ENCODE measurements around the gene COL28A1.

COL28A1 gene

DNA sequence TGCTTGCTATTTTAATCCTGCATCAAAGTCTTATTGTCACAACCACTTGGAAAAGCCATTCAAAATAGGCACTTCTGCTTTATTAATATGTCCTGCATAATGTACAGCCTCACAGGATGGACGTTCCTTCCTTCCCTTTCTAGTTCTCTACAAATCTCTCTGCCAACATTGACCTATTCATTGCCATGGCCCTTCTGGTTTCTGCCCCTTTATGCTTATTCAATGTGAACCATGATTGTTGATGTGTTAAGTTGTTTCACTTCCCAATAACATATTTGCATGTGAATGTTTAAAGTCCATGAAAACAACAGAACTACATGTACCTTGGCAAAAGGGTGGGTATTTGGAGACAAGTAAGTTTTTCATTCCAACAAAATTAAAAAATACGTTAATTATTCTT lies 45.7 kb downstream of the COL28A1 start:
- Histone ChIP-seq H3K14ac (ENCODE audit: low read length) (no peak overlapping the region), H4K91ac (ENCODE audit: low read depth, low read length) (no peak overlapping the region), H4K8ac (ENCODE audit: low read depth, low read length) (no peak overlapping the region), H3K27ac (ENCODE audit: low read depth, low read length) (no peak overlapping the region), H3K79me2 (ENCODE audit: control insufficient read depth, insufficient read depth, low read length, poor library complexity) (no peaks in the 10 kb centered on the region), H3K23ac (ENCODE audit: low read length) (no peak overlapping the region), H2BK12ac (ENCODE audit: low read length) (no peak overlapping the region), H2AK5ac (ENCODE audit: low read length) (no peak overlapping the region), H3K4me1 (ENCODE audit: control insufficient read depth in 1 of 2, insufficient read depth in 2 of 2, low read length in 2 of 2) (no peaks in the 10 kb centered on the region), H3K4me2 (ENCODE audit: low read length) (no peak overlapping the region), H3K79me1 (ENCODE audit: low read length) (no peaks in the 10 kb centered on the region), H4K12ac (ENCODE audit: low read depth, low read length) (no peak overlapping the region), H3K9ac (ENCODE audit: low read length) (no peak overlapping the region), H3K9me3 (ENCODE audit: insufficient read depth, low read depth, low read length) (peaks cover 2% of the 10 kb centered on the region), H2AFZ (ENCODE audit: insufficient read depth, low read length, poor library complexity) (no peak overlapping the region), H2BK120ac (ENCODE audit: insufficient read depth, low read length, poor library complexity) (no peak overlapping the region), H3K4me3 (ENCODE audit: low read depth, low read length) (no peak overlapping the region), H3K4ac (ENCODE audit: low read depth, low read length) (no peak overlapping the region), H2BK5ac (ENCODE audit: low read depth, low read length, poor library complexity) (no peak overlapping the region), H3K18ac (ENCODE audit: low read length) (no peak overlapping the region), H3K27me3 (ENCODE audit: insufficient read depth, low read length) (no peaks in the 10 kb centered on the region), H3K36me3 (ENCODE audit: control insufficient read depth in 1 of 2, insufficient read depth in 2 of 2, low read length in 2 of 2) (no peaks in the 10 kb centered on the region)
- WGBS (ENCODE audit: extremely low coverage, insufficient coverage, insufficient read length): no CpG with 5 or more reads among the region's 2 CpGs
- no peak for DNase-seq

DNA sequence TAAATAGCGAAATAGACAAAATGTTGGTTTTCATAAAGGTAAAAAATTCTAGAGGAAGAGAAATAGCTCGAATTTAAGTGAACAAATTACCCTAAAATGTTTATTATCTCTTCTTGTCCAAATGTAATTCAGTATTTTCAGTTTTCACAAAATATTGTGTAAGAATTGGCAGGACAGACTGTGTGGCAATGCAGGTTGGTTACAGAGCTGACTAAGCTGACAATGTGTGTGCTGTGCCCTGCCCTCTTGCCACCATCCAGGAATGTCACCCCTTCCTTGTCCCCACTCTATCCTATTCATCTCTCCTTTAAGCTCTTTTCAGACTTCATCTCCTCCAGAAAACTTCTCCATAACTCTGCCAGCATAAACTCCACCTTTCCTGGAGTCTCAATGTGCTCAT lies 46.1 kb downstream of the COL28A1 start:
- Histone ChIP-seq H3K4me2 (ENCODE audit: low read length) (no peak overlapping the region), H3K27me3 (ENCODE audit: insufficient read depth, low read length) (no peaks in the 10 kb centered on the region), H3K4ac (ENCODE audit: low read depth, low read length) (no peak overlapping the region), H2BK120ac (ENCODE audit: insufficient read depth, low read length, poor library complexity) (no peak overlapping the region), H2AK5ac (ENCODE audit: low read length) (no peak overlapping the region), H3K36me3 (ENCODE audit: control insufficient read depth in 1 of 2, insufficient read depth in 2 of 2, low read length in 2 of 2) (no peaks in the 10 kb centered on the region), H2BK5ac (ENCODE audit: low read depth, low read length, poor library complexity) (no peak overlapping the region), H3K4me1 (ENCODE audit: control insufficient read depth in 1 of 2, insufficient read depth in 2 of 2, low read length in 2 of 2) (no peaks in the 10 kb centered on the region), H2BK12ac (ENCODE audit: low read length) (no peak overlapping the region), H3K9me3 (ENCODE audit: insufficient read depth, low read depth, low read length) (peaks cover 2% of the 10 kb centered on the region), H4K12ac (ENCODE audit: low read depth, low read length) (no peak overlapping the region), H3K79me1 (ENCODE audit: low read length) (no peaks in the 10 kb centered on the region), H3K79me2 (ENCODE audit: control insufficient read depth, insufficient read depth, low read length, poor library complexity) (no peaks in the 10 kb centered on the region), H3K14ac (ENCODE audit: low read length) (no peak overlapping the region), H3K9ac (ENCODE audit: low read length) (no peak overlapping the region), H3K27ac (ENCODE audit: low read depth, low read length) (no peak overlapping the region), H3K18ac (ENCODE audit: low read length) (no peak overlapping the region), H3K23ac (ENCODE audit: low read length) (no peak overlapping the region), H3K4me3 (ENCODE audit: low read depth, low read length) (no peak overlapping the region), H4K91ac (ENCODE audit: low read depth, low read length) (no peak overlapping the region), H4K8ac (ENCODE audit: low read depth, low read length) (no peak overlapping the region), H2AFZ (ENCODE audit: insufficient read depth, low read length, poor library complexity) (no peak overlapping the region)
- DNase-seq: no peak
- WGBS (ENCODE audit: extremely low coverage, insufficient coverage, insufficient read length): no CpG with 5 or more reads among the region's 2 CpGs

DNA sequence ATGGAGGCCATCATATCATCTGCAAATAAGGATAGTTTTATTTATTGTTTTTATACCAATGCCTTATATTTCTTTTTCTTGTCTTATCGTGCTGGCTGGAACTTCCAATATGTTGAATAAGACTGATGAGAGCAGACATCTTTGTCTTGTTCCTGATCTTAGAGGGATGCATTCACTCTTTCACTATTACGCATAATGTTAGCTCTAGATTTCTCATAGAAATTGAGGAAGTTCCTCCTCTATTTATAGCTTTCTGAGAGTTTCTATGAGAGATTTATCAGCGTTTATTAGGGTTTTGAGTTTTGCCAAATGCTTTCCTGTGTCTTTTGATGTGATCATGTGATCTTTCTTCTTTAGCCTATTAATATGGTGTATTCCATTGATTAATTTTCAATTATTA lies 49.3 kb downstream of the COL28A1 start:
- Histone ChIP-seq H3K27ac (ENCODE audit: low read depth, low read length) (no peak overlapping the region), H2BK12ac (ENCODE audit: low read length) (no peak overlapping the region), H3K4me2 (ENCODE audit: low read length) (no peak overlapping the region), H3K9me3 (ENCODE audit: insufficient read depth, low read depth, low read length) (peaks cover 2% of the 10 kb centered on the region), H3K23ac (ENCODE audit: low read length) (no peak overlapping the region), H4K8ac (ENCODE audit: low read depth, low read length) (no peak overlapping the region), H3K4ac (ENCODE audit: low read depth, low read length) (no peak overlapping the region), H3K9ac (ENCODE audit: low read length) (no peak overlapping the region), H3K36me3 (ENCODE audit: control insufficient read depth in 1 of 2, insufficient read depth in 2 of 2, low read length in 2 of 2) (no peaks in the 10 kb centered on the region), H4K91ac (ENCODE audit: low read depth, low read length) (no peak overlapping the region), H3K79me1 (ENCODE audit: low read length) (no peaks in the 10 kb centered on the region), H2BK120ac (ENCODE audit: insufficient read depth, low read length, poor library complexity) (no peak overlapping the region), H3K79me2 (ENCODE audit: control insufficient read depth, insufficient read depth, low read length, poor library complexity) (no peaks in the 10 kb centered on the region), H2AFZ (ENCODE audit: insufficient read depth, low read length, poor library complexity) (no peak overlapping the region), H4K12ac (ENCODE audit: low read depth, low read length) (no peak overlapping the region), H2BK5ac (ENCODE audit: low read depth, low read length, poor library complexity) (no peak overlapping the region), H2AK5ac (ENCODE audit: low read length) (no peak overlapping the region), H3K4me3 (ENCODE audit: low read depth, low read length) (no peak overlapping the region), H3K4me1 (ENCODE audit: control insufficient read depth in 1 of 2, insufficient read depth in 2 of 2, low read length in 2 of 2) (no peaks in the 10 kb centered on the region), H3K14ac (ENCODE audit: low read length) (no peak overlapping the region), H3K18ac (ENCODE audit: low read length) (no peak overlapping the region), H3K27me3 (ENCODE audit: insufficient read depth, low read length) (no peaks in the 10 kb centered on the region)
- no peak for DNase-seq
- no CpG with 5 or more reads among the region's 3 CpGs for WGBS (ENCODE audit: extremely low coverage, insufficient coverage, insufficient read length)

DNA sequence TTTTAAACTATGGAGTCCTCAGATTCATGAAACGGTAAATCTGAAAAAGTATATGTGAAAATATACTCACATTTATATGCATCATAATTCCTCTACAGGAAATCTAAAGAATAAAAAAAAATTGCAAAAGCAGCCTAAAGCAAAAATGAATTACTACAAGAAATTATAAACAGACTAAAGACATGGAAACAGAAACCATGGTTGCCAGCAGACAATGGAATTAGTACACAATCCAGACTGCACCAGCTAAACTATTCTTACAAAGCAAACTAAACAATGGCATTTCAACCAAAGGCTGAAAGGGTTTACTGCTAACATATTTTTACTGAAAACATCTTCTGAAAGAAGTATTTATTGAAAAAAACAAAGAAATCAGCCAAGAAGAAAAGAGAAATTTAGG lies 51.6 kb downstream of the COL28A1 start:
- no peak overlapping the region for H3K9ac ChIP-seq (ENCODE audit: low read length)
- H3K36me3 ChIP-seq (ENCODE audit: control insufficient read depth in 1 of 2, insufficient read depth in 2 of 2, low read length in 2 of 2): no peaks in the 10 kb centered on the region
- H3K79me2 ChIP-seq (ENCODE audit: control insufficient read depth, insufficient read depth, low read length, poor library complexity): no peaks in the 10 kb centered on the region
- H3K27ac ChIP-seq (ENCODE audit: low read depth, low read length): no peak overlapping the region
- no peak overlapping the region for H4K12ac ChIP-seq (ENCODE audit: low read depth, low read length)
- no peak overlapping the region for H3K4me2 ChIP-seq (ENCODE audit: low read length)
- DNase-seq: no peak
- H3K23ac ChIP-seq (ENCODE audit: low read length): no peak overlapping the region
- H3K18ac ChIP-seq (ENCODE audit: low read length): no peak overlapping the region
- no peak overlapping the region for H2BK120ac ChIP-seq (ENCODE audit: insufficient read depth, low read length, poor library complexity)
- no peak overlapping the region for H2BK12ac ChIP-seq (ENCODE audit: low read length)
- H2AK5ac ChIP-seq (ENCODE audit: low read length): no peak overlapping the region
- H3K27me3 ChIP-seq (ENCODE audit: insufficient read depth, low read length): no peaks in the 10 kb centered on the region
- no peak overlapping the region for H4K91ac ChIP-seq (ENCODE audit: low read depth, low read length)
- no peak overlapping the region for H3K4me3 ChIP-seq (ENCODE audit: low read depth, low read length)
- H3K9me3 ChIP-seq (ENCODE audit: insufficient read depth, low read depth, low read length): peaks cover 2% of the 10 kb centered on the region
- H2BK5ac ChIP-seq (ENCODE audit: low read depth, low read length, poor library complexity): no peak overlapping the region
- H3K79me1 ChIP-seq (ENCODE audit: low read length): no peaks in the 10 kb centered on the region
- H3K14ac ChIP-seq (ENCODE audit: low read length): no peak overlapping the region
- no peak overlapping the region for H2AFZ ChIP-seq (ENCODE audit: insufficient read depth, low read length, poor library complexity)
- H3K4ac ChIP-seq (ENCODE audit: low read depth, low read length): no peak overlapping the region
- no peaks in the 10 kb centered on the region for H3K4me1 ChIP-seq (ENCODE audit: control insufficient read depth in 1 of 2, insufficient read depth in 2 of 2, low read length in 2 of 2)
- WGBS (ENCODE audit: extremely low coverage, insufficient coverage, insufficient read length): no CpG with 5 or more reads among the region's 1 CpG
- no peak overlapping the region for H4K8ac ChIP-seq (ENCODE audit: low read depth, low read length)

Data from trophoblast cell (in vitro differentiated cells and primary cell).